ENCODE measurements around the gene KRTAP4-1.
"Not testable (repeated sequence)": the region's sequence is repeated elsewhere in the genome, so short reads cannot be mapped to it uniquely, and the experiment has no call there.

KRTAP4-1 gene

DNA sequence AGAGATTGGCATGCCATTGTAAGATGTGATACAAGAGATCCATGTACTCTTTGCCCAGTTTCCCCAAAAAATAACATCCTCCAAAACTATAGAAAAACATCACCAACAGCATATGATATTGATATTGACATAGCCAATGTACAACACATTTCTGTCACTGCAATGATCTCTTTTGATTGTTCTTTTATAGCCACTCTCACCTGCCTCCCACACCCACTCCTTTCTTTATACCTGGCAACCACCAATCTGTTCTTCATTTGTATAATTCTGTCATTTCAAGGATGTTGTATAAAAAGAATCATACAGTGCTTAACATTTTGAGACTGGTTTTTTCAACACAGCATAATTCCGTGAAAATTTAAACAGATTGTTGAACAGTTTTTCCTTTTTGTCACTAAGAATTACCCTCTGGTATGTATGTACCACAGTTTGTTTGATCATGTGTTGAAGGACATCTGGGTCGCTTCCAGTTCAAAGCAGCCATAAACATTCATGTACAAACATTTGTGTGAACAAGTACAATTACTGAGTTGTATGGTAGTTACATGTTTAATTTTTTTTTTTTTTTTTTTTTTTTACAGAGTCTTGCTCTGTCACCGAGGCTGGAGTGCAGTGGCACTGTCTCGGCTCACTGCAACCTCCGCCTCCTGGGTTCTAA is 14.8 kb upstream of the KRTAP4-1 start:
- Histone ChIP-seq H3K27me3 (ENCODE audit: control insufficient read depth, insufficient read depth, low read length) (no peaks in the 10 kb centered on the region), H3K36me3 (ENCODE audit: control insufficient read depth, insufficient read depth, low read length) (no peaks in the 10 kb centered on the region), H3K4me3 (ENCODE audit: low read depth, low read length) (no peak overlapping the region), H3K9me3 (ENCODE audit: control insufficient read depth, insufficient read depth, low read depth, low read length) (no peaks in the 10 kb centered on the region), H3K27ac (ENCODE audit: low read depth, low read length) (no peak overlapping the region), H3K9ac (ENCODE audit: low read length) (no peak overlapping the region), H3K4me1 (ENCODE audit: control insufficient read depth, insufficient read depth, low read length) (no peaks in the 10 kb centered on the region)

DNA sequence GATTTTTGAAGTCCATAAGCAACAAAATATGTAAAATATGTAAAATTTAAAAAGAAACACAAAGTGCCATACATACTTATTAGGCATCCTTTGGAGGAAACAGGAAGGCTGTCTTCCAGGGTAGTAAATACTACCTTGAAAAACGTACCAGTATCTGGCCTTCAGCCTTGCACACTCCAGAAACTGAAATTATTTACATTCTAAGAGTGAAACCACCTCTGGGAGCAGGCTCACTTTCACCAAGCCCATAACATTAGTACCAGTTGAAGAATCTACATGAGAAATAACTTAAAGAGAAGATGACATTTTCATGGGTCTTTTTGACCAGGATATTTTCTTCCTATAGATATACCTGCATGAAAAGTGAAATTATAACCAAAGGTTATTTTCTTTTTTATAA is 11.4 kb upstream of the KRTAP4-1 start:
- Histone ChIP-seq H3K9ac (ENCODE audit: low read length) (no peak overlapping the region), H3K4me1 (ENCODE audit: control insufficient read depth, insufficient read depth, low read length) (no peaks in the 10 kb centered on the region), H3K4me3 (ENCODE audit: low read depth, low read length) (no peak overlapping the region), H3K27ac (ENCODE audit: low read depth, low read length) (no peak overlapping the region), H3K27me3 (ENCODE audit: control insufficient read depth, insufficient read depth, low read length) (no peaks in the 10 kb centered on the region), H3K9me3 (ENCODE audit: control insufficient read depth, insufficient read depth, low read depth, low read length) (no peaks in the 10 kb centered on the region), H3K36me3 (ENCODE audit: control insufficient read depth, insufficient read depth, low read length) (no peaks in the 10 kb centered on the region)

- Histone ChIP-seq H3K9ac (ENCODE audit: low read length) (no peak overlapping the region), H3K9me3 (ENCODE audit: control insufficient read depth, insufficient read depth, low read depth, low read length) (no peaks in the 10 kb centered on the region), H3K27ac (ENCODE audit: low read depth, low read length) (no peak overlapping the region), H3K27me3 (ENCODE audit: control insufficient read depth, insufficient read depth, low read length) (no peaks in the 10 kb centered on the region), H3K4me3 (ENCODE audit: low read depth, low read length) (no peak overlapping the region), H3K4me1 (ENCODE audit: control insufficient read depth, insufficient read depth, low read length) (no peaks in the 10 kb centered on the region), H3K36me3 (ENCODE audit: control insufficient read depth, insufficient read depth, low read length) (no peaks in the 10 kb centered on the region)
Observed at GRCh38 chr17:41190328-41190727, 5.6 kb upstream of the KRTAP4-1 start.

- not testable (repeated sequence) for H3K27me3 ChIP-seq (ENCODE audit: control insufficient read depth, insufficient read depth, low read length); H3K9ac ChIP-seq (ENCODE audit: low read length); H3K4me1 ChIP-seq (ENCODE audit: control insufficient read depth, insufficient read depth, low read length); H3K4me3 ChIP-seq (ENCODE audit: low read depth, low read length); H3K9me3 ChIP-seq (ENCODE audit: control insufficient read depth, insufficient read depth, low read depth, low read length); H3K36me3 ChIP-seq (ENCODE audit: control insufficient read depth, insufficient read depth, low read length); H3K27ac ChIP-seq (ENCODE audit: low read depth, low read length)
Observed at GRCh38 chr17:41189837-41190318, 5.2 kb upstream of the KRTAP4-1 start, which contains the start of gene KRTAP9-1. Gene KRTAP9-1 (plus strand): TSS chr17:41189887. CDS start chr17:41189887, 0 bp downstream.

DNA sequence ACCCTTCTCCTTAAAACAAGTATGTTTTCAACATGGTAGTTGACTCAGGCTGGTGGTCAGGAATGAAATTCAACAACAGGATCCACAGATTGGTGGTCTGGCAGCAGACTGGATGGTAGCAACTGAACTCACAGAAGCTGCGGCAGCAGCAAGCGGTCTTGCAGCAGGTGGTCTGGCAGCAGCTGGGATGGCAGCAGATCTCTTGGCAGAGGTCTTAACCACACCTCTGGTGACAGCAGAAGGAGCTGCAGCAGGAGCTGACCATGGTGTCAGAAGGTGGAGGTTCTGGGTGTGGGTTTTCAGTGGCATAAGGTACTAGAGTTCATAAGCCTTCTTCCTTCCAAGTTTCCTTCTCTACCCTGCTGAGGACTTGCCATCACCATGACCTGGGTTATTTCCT is 2.2 kb upstream of the KRTAP4-1 start:
- Histone ChIP-seq H3K4me1 (ENCODE audit: control insufficient read depth, insufficient read depth, low read length) (no peaks in the 10 kb centered on the region), H3K9me3 (ENCODE audit: control insufficient read depth, insufficient read depth, low read depth, low read length) (no peaks in the 10 kb centered on the region), H3K9ac (ENCODE audit: low read length) (no peak overlapping the region), H3K27me3 (ENCODE audit: control insufficient read depth, insufficient read depth, low read length) (no peaks in the 10 kb centered on the region), H3K36me3 (ENCODE audit: control insufficient read depth, insufficient read depth, low read length) (no peaks in the 10 kb centered on the region), H3K4me3 (ENCODE audit: low read depth, low read length) (no peak overlapping the region), H3K27ac (ENCODE audit: low read depth, low read length) (no peak overlapping the region)

DNA sequence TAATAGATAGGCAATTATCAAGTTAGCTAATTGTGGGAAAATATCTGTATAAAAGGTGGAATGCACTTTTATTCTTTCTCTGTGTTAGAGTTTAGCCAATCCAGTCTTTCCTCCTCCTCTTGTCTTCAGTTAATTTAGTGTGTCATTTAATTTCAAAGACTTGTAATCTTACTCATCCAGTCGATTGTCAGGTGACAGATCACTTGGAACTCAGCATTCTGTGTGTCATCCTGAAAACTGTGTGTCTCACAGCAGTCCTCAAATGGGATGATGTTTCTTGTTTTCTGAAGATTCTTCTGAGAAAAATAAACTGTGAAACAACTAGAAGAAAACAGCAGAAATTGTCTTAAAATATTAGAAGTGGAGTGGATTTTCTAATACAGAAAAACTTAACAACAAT is 290 bp upstream of the KRTAP4-1 start:
- Histone ChIP-seq H3K36me3 (ENCODE audit: control insufficient read depth, insufficient read depth, low read length) (no peaks in the 10 kb centered on the region), H3K27ac (ENCODE audit: low read depth, low read length) (no peak overlapping the region), H3K4me3 (ENCODE audit: low read depth, low read length) (no peak overlapping the region), H3K27me3 (ENCODE audit: control insufficient read depth, insufficient read depth, low read length) (no peaks in the 10 kb centered on the region), H3K9me3 (ENCODE audit: control insufficient read depth, insufficient read depth, low read depth, low read length) (no peaks in the 10 kb centered on the region), H3K9ac (ENCODE audit: low read length) (no peak overlapping the region), H3K4me1 (ENCODE audit: control insufficient read depth, insufficient read depth, low read length) (no peaks in the 10 kb centered on the region)

DNA sequence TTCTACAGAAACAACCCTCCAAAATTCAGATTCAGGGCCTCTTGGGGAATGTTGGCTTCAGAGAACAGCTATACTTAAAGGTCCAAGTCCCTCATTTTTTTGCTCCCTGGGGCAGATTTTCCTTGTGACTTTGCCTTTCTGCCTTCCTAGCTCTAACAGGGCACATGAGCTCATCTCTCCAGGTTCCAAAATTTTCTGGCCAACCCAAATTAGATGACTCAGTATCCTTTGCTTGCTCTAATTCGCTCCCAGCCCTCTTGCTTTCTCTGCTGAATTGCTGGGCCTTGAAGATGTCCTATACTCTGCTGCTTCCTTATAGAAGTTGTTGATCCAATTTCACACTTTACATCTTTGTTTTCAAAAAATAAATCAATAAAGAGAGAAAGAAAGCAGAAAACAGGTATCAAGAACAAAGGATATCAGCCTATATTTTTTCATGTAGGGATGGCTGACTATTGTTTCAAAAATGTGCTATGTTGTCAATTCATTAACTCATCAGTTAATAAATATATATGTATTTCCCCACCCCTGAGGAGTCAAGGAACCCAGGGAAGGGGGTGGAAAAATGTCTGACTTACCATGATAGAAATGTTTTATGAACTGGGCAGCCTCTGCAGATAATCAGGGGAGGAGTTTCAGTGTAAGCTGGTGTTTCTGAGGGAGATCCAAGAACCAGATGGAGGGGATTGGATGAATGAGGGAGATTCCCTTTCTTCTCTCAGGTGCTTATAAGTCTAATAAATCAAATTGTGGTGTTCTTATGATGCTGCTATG is 5.7 kb downstream of the KRTAP4-1 start:
- no peak overlapping the region for H3K4me3 ChIP-seq (ENCODE audit: low read depth, low read length)
- no peaks in the 10 kb centered on the region for H3K4me1 ChIP-seq (ENCODE audit: control insufficient read depth, insufficient read depth, low read length)
- no peak overlapping the region for H3K27ac ChIP-seq (ENCODE audit: low read depth, low read length)
- H3K27me3 ChIP-seq (ENCODE audit: control insufficient read depth, insufficient read depth, low read length) = no peaks in the 10 kb centered on the region
- no peaks in the 10 kb centered on the region for H3K36me3 ChIP-seq (ENCODE audit: control insufficient read depth, insufficient read depth, low read length)
- H3K9me3 ChIP-seq (ENCODE audit: control insufficient read depth, insufficient read depth, low read depth, low read length) = no peaks in the 10 kb centered on the region
- H3K9ac ChIP-seq (ENCODE audit: low read length) = no peak overlapping the region

DNA sequence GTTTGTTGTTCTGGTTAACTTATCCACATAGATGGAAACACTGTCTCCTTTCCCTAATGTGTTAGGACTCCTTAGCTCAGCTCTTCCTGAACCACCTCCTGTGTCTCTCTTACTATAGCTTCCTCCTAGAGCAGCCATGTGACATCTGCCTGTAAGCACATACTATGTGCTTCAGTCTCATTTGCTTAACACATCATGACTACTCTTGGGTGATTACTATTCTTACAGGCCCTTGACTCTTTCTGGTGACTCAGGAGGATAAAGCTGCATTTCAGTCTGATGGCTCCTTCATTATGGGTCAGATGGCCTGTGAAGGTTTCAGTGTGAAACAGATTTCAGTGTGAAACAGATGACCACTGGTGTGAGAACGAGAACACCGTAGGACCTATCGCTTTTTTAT is 6.4 kb downstream of the KRTAP4-1 start:
- no peak overlapping the region for H3K27ac ChIP-seq (ENCODE audit: low read depth, low read length)
- H3K36me3 ChIP-seq (ENCODE audit: control insufficient read depth, insufficient read depth, low read length) = no peaks in the 10 kb centered on the region
- H3K9me3 ChIP-seq (ENCODE audit: control insufficient read depth, insufficient read depth, low read depth, low read length) = no peaks in the 10 kb centered on the region
- H3K4me1 ChIP-seq (ENCODE audit: control insufficient read depth, insufficient read depth, low read length) = no peaks in the 10 kb centered on the region
- H3K9ac ChIP-seq (ENCODE audit: low read length) = no peak overlapping the region
- H3K4me3 ChIP-seq (ENCODE audit: low read depth, low read length) = no peak overlapping the region
- H3K27me3 ChIP-seq (ENCODE audit: control insufficient read depth, insufficient read depth, low read length) = no peaks in the 10 kb centered on the region

GRCh38 chr17:41177727-41178271 is 6.9 kb downstream of the KRTAP4-1 start, which contains the start of gene KRTAP4-2:
Gene KRTAP4-2 (minus strand): TSS chr17:41178221. CDS start chr17:41178164, 57 bp downstream.
- H3K27me3 ChIP-seq (ENCODE audit: control insufficient read depth, insufficient read depth, low read length) = no peaks in the 10 kb centered on the region
- no peak within 1 kb of the TSS for H3K27ac ChIP-seq (ENCODE audit: low read depth, low read length)
- H3K4me3 ChIP-seq (ENCODE audit: low read depth, low read length) = no peak within 1 kb of the TSS

DNA sequence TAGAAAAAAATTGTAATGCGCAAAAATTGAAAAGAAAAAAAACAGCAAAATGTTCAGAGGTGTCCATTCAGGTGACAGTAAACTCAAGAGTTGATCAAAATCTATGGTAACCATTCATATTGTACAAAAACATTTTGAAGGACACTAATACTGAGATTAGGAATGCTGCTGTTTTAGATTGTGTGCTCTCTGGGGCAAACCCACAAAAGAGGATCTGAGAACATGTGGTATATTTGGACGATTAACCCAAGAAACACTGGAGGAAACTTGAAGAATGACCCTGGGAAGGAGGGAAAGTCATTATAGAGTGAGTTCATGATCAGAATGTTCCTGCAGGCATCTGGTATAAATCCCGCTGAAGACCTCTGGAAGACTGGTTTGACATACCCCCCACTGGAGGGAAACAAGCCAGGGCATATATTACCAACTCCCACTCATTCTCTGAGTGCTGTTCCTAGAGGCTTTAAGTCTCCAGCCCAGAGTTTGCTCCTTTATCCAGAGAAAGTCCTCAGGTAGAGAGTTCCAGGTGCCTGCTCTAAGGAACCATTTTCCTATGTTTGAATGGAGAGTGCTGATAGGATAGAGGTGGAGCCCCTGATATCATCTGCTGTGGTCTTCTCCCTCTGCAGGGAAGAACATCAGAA is 7.8 kb downstream of the KRTAP4-1 start:
- Histone ChIP-seq H3K4me1 (ENCODE audit: control insufficient read depth, insufficient read depth, low read length) (no peaks in the 10 kb centered on the region), H3K36me3 (ENCODE audit: control insufficient read depth, insufficient read depth, low read length) (no peaks in the 10 kb centered on the region), H3K27me3 (ENCODE audit: control insufficient read depth, insufficient read depth, low read length) (no peaks in the 10 kb centered on the region), H3K4me3 (ENCODE audit: low read depth, low read length) (no peak overlapping the region), H3K9me3 (ENCODE audit: control insufficient read depth, insufficient read depth, low read depth, low read length) (no peaks in the 10 kb centered on the region), H3K9ac (ENCODE audit: low read length) (no peak overlapping the region), H3K27ac (ENCODE audit: low read depth, low read length) (no peak overlapping the region)

More at GRCh38 chr17:41177727-41178271, 6.9 kb downstream of the KRTAP4-1 start, which contains the start of gene KRTAP4-2:
- Histone ChIP-seq H3K4me1 (ENCODE audit: control insufficient read depth, insufficient read depth, low read length) (no peaks in the 10 kb centered on the region), H3K9me3 (ENCODE audit: control insufficient read depth, insufficient read depth, low read depth, low read length) (no peaks in the 10 kb centered on the region), H3K9ac (ENCODE audit: low read length) (no peak within 1 kb of the TSS), H3K36me3 (ENCODE audit: control insufficient read depth, insufficient read depth, low read length) (no peaks in the 10 kb centered on the region)
